HFF-Myc (cell line): ENCODE data around the gene CCDC157.

Experiments
- DNase-seq: peaks from one replicate; pipeline ENCODE4 v3.0.0-alpha.2; 2011; ENCODE audit warnings: low read depth; ENCODE audit errors: extremely low read depth
- H3K4me3 ChIP-seq: replicated peaks from 2 replicates; pipeline ENCODE4 v1.5.1; 2011; ENCODE audit warnings: low read depth, mild to moderate bottlenecking, control low read depth, low read length
- TF ChIP-seq, protein P1 (sequence below): IDR thresholded peaks from 2 replicates; pipeline ENCODE4 v1.5.1; 2012; ENCODE audit warnings: mild to moderate bottlenecking, low read depth, low read length, control low read depth; ENCODE audit errors: missing control alignments

CCDC157 gene

DNA sequence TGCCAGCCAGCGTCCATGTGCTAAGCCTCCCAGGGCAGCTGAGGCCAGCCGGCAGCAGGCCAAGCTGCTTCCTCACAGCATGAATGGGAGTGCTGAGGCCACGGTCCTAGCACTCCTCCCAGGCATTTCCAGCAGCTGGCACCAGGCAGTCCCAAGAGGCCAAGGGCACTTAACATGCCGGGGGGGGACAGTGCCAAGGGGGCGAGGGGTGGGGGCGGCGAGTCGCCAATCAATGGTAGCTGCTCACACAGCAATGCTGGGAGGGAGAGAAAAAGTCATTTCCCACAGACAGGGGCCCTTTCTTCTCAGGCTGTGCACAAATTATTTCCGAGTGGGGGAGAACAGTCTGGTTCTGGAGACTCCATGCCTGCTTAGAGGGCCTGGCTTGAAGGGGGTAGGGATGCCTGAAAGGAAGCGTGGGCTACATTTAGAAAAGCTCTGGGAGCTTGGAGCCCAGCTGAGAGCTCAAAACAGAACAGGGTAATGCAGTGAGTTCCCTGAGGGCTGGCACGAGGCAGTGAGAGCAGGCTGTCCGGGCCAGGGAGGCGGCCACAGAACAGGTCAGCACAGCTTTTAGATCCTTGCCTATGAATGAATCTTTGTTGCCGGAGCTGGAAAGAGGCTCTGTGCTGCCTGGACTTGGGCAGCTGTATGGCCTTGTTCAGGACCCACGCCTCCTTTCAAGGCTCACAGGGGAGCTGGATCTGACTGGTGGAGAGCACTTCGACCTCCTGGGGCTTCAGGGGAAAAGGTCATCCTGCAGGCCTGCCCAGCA lies 15.7 kb upstream of the CCDC157 start:
- TF ChIP-seq, protein P1, sequence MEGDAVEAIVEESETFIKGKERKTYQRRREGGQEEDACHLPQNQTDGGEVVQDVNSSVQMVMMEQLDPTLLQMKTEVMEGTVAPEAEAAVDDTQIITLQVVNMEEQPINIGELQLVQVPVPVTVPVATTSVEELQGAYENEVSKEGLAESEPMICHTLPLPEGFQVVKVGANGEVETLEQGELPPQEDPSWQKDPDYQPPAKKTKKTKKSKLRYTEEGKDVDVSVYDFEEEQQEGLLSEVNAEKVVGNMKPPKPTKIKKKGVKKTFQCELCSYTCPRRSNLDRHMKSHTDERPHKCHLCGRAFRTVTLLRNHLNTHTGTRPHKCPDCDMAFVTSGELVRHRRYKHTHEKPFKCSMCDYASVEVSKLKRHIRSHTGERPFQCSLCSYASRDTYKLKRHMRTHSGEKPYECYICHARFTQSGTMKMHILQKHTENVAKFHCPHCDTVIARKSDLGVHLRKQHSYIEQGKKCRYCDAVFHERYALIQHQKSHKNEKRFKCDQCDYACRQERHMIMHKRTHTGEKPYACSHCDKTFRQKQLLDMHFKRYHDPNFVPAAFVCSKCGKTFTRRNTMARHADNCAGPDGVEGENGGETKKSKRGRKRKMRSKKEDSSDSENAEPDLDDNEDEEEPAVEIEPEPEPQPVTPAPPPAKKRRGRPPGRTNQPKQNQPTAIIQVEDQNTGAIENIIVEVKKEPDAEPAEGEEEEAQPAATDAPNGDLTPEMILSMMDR = no peak
- DNase-seq = no peak
- H3K4me3 ChIP-seq = no peak overlapping the region

DNA sequence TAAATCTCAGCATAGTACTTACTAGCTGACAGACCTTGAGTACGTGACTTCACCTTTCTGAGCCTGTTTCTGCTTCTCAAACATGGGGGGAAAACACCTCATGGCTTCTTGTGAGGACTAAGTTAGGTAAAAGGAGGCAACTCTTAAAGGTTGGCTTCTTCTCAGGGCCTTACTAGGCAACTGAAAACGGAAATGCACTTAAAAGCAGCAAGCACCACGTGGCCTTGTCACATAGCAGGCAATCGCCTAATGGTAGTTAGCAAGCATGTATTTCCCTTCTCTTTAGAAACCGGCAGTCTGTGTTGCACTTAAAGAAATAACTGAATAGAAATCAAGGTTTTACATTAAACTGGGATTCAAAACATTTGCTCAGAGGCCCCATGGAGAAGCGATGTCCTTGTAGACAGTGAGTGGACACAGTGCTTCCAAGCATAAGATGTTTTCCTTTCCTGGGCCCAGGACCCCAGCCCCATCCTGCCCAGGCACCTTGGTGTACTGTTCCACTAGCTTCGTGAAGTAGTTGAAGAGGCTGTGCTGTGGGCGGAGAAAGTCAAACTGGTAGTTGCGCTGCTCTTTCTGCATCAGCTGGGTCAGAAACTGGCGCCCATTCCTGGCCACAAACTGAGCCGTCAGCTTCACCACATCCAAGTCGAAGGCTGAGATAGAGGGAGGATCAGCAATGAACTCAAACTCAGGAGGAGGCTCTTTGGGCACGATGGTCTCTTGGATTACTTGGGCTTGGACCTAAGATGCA lies 12.2 kb upstream of the CCDC157 start:
- no peak overlapping the region for H3K4me3 ChIP-seq
- no peak for DNase-seq
- TF ChIP-seq, protein P1 = no peak

DNA sequence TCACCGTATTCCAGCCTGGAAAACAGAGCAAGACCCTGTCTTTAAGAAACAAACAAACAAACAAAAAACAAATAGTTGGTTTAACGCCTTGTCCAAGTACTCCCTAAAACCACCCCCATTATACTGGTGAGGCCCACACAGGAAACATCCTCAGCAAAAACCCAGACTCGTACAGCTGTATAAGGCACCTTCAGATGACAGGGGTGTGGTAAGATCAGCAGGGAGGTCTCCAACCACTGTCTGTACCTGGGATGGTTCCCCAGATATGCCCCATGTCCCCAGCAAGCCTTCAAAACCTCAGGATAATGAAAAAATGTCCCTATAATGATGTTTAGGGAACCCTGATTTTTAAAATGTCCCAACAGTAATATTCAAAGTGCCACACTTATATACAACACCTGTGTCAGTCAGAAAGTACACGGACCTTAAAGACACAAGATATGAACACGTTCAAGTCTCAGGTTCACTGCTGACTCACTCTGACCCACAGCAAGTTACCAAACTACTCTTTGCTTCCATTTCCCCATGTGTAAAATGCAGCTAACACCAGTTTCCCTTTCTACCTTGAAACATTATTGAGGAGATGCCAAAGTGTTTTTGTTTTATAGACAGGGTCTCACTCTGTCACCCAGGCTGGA lies 9.4 kb upstream of the CCDC157 start:
- TF ChIP-seq, protein P1 = no peak
- no peak overlapping the region for H3K4me3 ChIP-seq
- DNase-seq = no peak

DNA sequence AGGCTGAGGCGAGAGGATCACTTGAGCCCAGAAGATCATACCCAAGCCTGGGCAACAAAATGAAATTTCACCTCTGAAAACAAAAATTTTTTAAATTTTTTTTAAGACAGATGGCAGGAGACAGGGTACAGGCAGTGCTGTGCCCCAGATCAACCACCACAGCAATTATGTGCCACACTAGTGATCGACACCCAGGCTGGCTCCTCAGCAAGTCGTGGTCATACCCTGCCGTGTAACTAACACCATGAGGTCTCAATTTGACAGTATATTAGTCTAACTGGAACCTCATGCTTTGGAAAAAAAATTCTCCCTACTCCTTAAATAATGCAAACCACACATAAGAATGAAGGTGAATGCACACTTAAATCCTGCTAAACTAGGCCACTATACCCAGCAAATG lies 8.4 kb upstream of the CCDC157 start:
- TF ChIP-seq, protein P1 = no peak
- H3K4me3 ChIP-seq = no peak overlapping the region
- no peak for DNase-seq

DNA sequence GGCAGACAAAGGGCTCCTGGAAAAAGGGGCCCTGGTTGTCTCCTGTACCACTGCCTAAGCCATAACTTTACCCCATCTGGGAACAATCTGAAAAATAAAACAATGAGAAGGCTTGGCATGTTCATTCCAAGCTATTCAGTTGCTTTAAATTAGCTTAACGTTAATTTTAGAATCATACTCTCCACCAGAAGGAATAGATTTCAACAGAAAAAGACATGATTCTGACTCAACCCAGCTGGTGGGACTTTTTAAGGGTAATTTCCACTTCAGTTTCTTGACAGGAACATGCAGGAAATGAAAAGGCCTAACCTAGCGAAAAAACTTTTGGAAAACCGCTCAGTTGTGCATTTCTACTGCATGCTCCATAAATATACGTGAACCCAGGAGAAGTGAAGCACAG lies 8.0 kb upstream of the CCDC157 start:
- H3K4me3 ChIP-seq = no peak overlapping the region
- DNase-seq = peak; percentile 30
- TF ChIP-seq, protein P1 = no peak

DNA sequence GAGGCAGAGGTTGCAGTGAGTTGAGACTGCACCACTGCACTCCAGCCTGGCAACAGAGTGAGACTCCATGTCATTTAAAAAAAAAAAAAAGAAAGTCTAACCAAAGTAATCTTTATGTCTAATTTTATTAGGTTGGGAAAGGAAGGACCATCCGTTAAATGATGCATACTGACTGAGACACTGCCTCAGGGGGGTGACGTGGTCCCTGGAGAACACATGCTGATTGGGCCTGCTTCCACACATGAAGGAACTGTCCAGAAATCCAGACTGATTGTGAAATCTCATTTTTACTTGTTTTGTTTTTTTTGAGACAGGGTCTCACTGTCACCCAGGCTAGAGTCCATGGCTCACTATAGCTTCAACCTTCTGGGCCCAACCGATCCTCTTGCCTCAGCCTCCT lies 5.6 kb upstream of the CCDC157 start:
- no peak overlapping the region for H3K4me3 ChIP-seq
- no peak for DNase-seq
- TF ChIP-seq, protein P1 = no peak
